Cortex of kidney (tissue), 1 donor: ENCODE data around the gene LOXL1.

Experiments
- DNase-seq: peaks from one replicate; lab custom pipeline; 2025; lab: John Stamatoyannopoulos, UW

The LOXL1 gene

DNA sequence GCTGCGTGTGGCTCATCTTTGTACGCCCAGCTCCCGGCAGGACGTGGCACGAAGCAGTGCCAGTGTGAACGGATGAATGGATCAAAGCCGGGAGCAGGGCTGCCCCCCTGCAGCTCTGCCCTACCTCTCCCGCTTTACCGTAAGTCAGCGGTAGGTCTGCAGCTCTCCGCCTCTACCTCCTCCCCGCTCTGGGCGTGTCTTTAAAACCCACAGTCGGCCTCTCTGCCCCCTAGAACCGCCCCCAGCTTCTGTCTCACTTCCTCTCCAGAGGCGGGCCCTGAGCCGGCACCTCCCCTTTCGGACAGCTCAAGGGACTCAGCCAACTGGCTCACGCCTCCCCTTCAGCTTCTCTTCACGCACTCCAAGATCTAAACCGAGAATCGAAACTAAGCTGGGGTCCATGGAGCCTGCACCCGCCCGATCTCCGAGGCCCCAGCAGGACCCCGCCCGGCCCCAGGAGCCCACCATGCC lies 68.2 kb downstream of the LOXL1 start, which contains the start of gene PML:
Gene PML (plus strand): TSS at position 304 of the 471 bp plus-strand sequence. CDS start 97 bp downstream, at position 401.
- DNase-seq, result peak; percentile 20

DNA sequence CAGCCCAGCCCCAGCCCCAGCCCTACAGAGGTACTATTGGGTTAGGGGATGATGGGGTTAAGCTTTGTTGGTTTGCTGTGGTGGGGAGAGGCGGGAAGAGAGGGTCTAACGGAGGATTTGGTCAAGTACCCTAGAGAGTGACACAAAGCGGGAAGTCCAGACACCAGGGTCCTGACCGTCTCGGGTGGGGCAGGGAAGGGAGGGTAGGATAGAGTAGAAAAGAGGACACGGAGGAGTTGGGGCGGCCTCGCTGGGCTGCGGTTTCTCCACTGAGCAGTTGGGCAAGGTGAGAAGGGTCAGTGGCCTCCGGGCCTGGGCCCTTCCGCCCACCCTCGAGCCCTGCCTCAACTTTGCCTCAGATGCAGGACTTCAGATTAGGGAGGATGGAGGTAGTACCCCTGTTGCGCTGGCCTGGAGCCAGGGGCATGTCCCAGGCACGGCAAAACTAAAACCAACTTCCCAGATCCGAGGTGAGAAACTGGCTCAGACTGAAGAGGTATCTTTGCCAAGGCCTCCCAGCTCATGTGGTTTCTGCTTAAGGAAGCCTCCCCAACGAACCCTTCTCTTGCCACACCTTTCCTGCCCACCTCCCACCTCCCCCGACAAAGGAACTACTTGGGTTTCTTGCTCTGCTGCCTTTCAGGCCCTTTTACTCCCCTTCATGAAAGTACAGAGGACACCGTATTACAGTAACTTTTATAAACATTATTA lies 68.8 kb downstream of the LOXL1 start:
- DNase-seq, result no peak

DNA sequence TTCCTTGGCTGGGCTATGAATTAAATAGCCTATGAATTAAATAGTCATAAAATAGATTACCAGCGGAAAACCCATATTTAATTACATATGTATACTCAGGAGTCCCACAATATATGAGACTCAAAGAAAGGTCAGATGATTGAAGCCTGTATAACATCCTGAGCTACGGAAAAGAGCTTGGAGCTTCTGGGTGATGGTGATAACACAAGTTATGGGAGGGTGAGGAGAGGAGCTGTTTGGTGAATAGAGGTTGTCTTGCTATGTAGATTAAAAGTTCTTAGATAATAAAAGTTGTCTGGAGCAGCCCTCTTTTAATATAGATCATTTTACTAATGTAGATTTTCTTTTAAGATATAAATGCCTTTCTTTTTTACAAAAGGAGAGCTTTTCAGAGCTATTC lies 70.0 kb downstream of the LOXL1 start:
- no peak for DNase-seq

DNA sequence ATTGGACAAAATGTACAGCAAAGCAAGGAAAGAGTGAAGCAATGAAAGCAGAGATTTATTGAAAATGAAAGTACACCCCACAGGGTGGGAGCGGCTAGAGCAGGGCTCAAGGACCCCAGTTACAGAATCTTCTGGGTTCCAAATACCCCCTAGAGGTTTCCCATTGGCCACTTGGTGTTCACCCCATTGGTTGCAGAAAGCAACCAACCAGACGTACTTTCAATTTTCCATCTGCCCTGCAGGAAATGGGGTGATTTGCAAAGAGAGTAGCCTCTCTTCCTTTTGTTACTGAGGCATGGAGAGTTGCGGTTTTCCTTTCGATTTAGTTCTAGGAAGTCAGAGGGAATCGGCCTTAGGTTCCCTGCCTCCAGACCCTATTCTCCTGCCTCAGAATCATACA lies 70.7 kb downstream of the LOXL1 start:
- DNase-seq, result no peak

DNA sequence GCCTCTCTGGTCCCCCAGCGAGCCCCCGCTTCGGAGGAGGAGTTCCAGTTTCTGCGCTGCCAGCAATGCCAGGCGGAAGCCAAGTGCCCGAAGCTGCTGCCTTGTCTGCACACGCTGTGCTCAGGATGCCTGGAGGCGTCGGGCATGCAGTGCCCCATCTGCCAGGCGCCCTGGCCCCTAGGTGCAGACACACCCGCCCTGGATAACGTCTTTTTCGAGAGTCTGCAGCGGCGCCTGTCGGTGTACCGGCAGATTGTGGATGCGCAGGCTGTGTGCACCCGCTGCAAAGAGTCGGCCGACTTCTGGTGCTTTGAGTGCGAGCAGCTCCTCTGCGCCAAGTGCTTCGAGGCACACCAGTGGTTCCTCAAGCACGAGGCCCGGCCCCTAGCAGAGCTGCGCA lies 71.7 kb downstream of the LOXL1 start:
- no peak for DNase-seq
